HFFc6 (cell line): ENCODE measurements around the gene ATP2B3. TPM values are rescaled to one million over a fixed set of nuclear protein-coding genes. Genes with fewer than 3 reads are reported as not detected.

Source experiments
- DNase-seq: peaks from one replicate; pipeline ENCODE4 v3.0.0-alpha.2; 2018
- H3K27ac Mint-ChIP-seq: 2 replicates; pipeline ENCODE4 v1.8.0; 2020; ENCODE audit warnings: mild to moderate bottlenecking, mixed read lengths
- H3K27me3 Mint-ChIP-seq: 2 replicates; pipeline ENCODE4 v1.8.0; 2021; ENCODE audit warnings: mild to moderate bottlenecking, moderate library complexity, mixed read lengths; ENCODE audit not compliant: insufficient read depth
- H3K36me3 Mint-ChIP-seq: 2 replicates; pipeline ENCODE4 v1.8.0; 2021; ENCODE audit warnings: low read depth, mixed read lengths
- H3K4me1 Mint-ChIP-seq: 2 replicates; pipeline ENCODE4 v1.8.0; 2020; ENCODE audit warnings: low read depth, mixed read lengths
- H3K4me3 Mint-ChIP-seq: 2 replicates; pipeline ENCODE4 v1.8.0; 2020; ENCODE audit warnings: mild to moderate bottlenecking, moderate library complexity, mixed read lengths
- H3K9me3 Mint-ChIP-seq: 2 replicates; pipeline ENCODE4 v1.8.0; 2020; ENCODE audit warnings: mild to moderate bottlenecking, mixed read lengths
- CTCF ChIP-seq: fragments of 200-600 bp; sonication (generic); IDR thresholded peaks from 2 replicates; pipeline ENCODE4 v1.5.0; 2021; ENCODE audit warnings: antibody characterized with exemption, mild to moderate bottlenecking
- total RNA-seq, 6 experiments: library from RNA; stranded (reverse); fragmentation: NEBNext Ultra II Directional; extraction: Animal tissue kit (Norgen Biotek cat#: 25700); gene quantifications; 2 replicates in 1 of 6; 3 replicates in 5 of 6; pipeline ENCODE4 v1.2.3, GENCODE V29; 2021

Gene ATP2B3
- total RNA-seq, 6 experiments from 2014 or later: not detected

- Mint-ChIP-seq H3K9me3 (no peaks in the 10 kb centered on the region), H3K27ac (no peak overlapping the region), H3K27me3 (peaks cover 2% of the 10 kb centered on the region; the same call in 1 of the 2 replicates), H3K4me1 (peaks cover 7% of the 10 kb centered on the region), H3K4me3 (no peak overlapping the region), H3K36me3 (no peaks in the 10 kb centered on the region)
- TF ChIP-seq CTCF: no peak
- no peak for DNase-seq
These were observed 34.9 kb upstream of the ATP2B3 start for GRCh38 chrX:153482376-153483015.

GRCh38 chrX:153485396-153486080, 31.9 kb upstream of the ATP2B3 start:
- no peak overlapping the region for H3K27ac Mint-ChIP-seq
- no peak for TF ChIP-seq CTCF
- no peak for DNase-seq
- H3K4me3 Mint-ChIP-seq: no peak overlapping the region
- H3K27me3 Mint-ChIP-seq: no peaks in the 10 kb centered on the region
- H3K4me1 Mint-ChIP-seq: no peaks in the 10 kb centered on the region; the same call in 1 of the 2 replicates
- H3K9me3 Mint-ChIP-seq: no peaks in the 10 kb centered on the region
- H3K36me3 Mint-ChIP-seq: no peaks in the 10 kb centered on the region

- H3K36me3 Mint-ChIP-seq: no peaks in the 10 kb centered on the region
- no peak overlapping the region for H3K27ac Mint-ChIP-seq
- no peak for DNase-seq
- no peaks in the 10 kb centered on the region for H3K27me3 Mint-ChIP-seq
- no peaks in the 10 kb centered on the region for H3K9me3 Mint-ChIP-seq
- H3K4me3 Mint-ChIP-seq: no peak overlapping the region
- H3K4me1 Mint-ChIP-seq: no peaks in the 10 kb centered on the region; the same call in 1 of the 2 replicates
- TF ChIP-seq CTCF: no peak
These were observed 31.3 kb upstream of the ATP2B3 start for GRCh38 chrX:153486171-153486570.

GRCh38 chrX:153487590-153488071, 29.8 kb upstream of the ATP2B3 start:
- Mint-ChIP-seq H3K4me3 (no peak overlapping the region), H3K36me3 (no peaks in the 10 kb centered on the region), H3K9me3 (no peaks in the 10 kb centered on the region), H3K4me1 (no peaks in the 10 kb centered on the region; the same call in 1 of the 2 replicates), H3K27ac (peak overlapping the region; percentile 60; the same call in 1 of the 2 replicates), H3K27me3 (no peaks in the 10 kb centered on the region)
- TF ChIP-seq CTCF: no peak
- no peak for DNase-seq

GRCh38 chrX:153488231-153488914, 29.1 kb upstream of the ATP2B3 start:
- no peaks in the 10 kb centered on the region for H3K27me3 Mint-ChIP-seq
- H3K27ac Mint-ChIP-seq: peak overlapping the region; percentile 60; the same call in 1 of the 2 replicates
- H3K4me3 Mint-ChIP-seq: no peak overlapping the region
- H3K4me1 Mint-ChIP-seq: no peaks in the 10 kb centered on the region; the same call in none of the 2 replicates
- H3K9me3 Mint-ChIP-seq: no peaks in the 10 kb centered on the region
- DNase-seq: no peak
- no peaks in the 10 kb centered on the region for H3K36me3 Mint-ChIP-seq
- no peak for TF ChIP-seq CTCF
